ENCODE results near the gene TMED5. TPM values are rescaled to one million over a fixed set of nuclear protein-coding genes. Genes with fewer than 3 reads are reported as not detected.

The TMED5 gene
- total and polyA plus RNA-seq, 2 experiments from 2014 or later, result 25.0 to 45.2 TPM

DNA sequence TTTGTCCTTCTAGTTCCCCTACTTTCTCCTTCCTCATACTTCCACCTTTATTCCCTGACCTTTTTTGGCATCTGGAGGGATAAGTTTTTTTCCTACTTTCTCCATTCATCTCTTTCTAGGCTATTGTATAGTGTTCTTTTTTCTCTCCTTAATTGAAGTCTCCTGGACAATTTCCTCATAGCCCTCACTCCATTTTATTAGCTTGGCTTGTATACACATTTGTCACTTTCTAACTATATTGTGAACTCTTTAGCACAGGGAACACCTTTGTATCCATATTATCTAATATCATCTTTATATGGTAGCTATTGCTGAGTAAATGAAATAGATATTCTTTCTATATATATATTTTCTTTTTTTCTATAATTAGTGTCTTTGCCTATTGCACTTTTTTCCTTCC lies 47.6 kb downstream of the TMED5 start (continued):
- TF ChIP-seq, protein P1, sequence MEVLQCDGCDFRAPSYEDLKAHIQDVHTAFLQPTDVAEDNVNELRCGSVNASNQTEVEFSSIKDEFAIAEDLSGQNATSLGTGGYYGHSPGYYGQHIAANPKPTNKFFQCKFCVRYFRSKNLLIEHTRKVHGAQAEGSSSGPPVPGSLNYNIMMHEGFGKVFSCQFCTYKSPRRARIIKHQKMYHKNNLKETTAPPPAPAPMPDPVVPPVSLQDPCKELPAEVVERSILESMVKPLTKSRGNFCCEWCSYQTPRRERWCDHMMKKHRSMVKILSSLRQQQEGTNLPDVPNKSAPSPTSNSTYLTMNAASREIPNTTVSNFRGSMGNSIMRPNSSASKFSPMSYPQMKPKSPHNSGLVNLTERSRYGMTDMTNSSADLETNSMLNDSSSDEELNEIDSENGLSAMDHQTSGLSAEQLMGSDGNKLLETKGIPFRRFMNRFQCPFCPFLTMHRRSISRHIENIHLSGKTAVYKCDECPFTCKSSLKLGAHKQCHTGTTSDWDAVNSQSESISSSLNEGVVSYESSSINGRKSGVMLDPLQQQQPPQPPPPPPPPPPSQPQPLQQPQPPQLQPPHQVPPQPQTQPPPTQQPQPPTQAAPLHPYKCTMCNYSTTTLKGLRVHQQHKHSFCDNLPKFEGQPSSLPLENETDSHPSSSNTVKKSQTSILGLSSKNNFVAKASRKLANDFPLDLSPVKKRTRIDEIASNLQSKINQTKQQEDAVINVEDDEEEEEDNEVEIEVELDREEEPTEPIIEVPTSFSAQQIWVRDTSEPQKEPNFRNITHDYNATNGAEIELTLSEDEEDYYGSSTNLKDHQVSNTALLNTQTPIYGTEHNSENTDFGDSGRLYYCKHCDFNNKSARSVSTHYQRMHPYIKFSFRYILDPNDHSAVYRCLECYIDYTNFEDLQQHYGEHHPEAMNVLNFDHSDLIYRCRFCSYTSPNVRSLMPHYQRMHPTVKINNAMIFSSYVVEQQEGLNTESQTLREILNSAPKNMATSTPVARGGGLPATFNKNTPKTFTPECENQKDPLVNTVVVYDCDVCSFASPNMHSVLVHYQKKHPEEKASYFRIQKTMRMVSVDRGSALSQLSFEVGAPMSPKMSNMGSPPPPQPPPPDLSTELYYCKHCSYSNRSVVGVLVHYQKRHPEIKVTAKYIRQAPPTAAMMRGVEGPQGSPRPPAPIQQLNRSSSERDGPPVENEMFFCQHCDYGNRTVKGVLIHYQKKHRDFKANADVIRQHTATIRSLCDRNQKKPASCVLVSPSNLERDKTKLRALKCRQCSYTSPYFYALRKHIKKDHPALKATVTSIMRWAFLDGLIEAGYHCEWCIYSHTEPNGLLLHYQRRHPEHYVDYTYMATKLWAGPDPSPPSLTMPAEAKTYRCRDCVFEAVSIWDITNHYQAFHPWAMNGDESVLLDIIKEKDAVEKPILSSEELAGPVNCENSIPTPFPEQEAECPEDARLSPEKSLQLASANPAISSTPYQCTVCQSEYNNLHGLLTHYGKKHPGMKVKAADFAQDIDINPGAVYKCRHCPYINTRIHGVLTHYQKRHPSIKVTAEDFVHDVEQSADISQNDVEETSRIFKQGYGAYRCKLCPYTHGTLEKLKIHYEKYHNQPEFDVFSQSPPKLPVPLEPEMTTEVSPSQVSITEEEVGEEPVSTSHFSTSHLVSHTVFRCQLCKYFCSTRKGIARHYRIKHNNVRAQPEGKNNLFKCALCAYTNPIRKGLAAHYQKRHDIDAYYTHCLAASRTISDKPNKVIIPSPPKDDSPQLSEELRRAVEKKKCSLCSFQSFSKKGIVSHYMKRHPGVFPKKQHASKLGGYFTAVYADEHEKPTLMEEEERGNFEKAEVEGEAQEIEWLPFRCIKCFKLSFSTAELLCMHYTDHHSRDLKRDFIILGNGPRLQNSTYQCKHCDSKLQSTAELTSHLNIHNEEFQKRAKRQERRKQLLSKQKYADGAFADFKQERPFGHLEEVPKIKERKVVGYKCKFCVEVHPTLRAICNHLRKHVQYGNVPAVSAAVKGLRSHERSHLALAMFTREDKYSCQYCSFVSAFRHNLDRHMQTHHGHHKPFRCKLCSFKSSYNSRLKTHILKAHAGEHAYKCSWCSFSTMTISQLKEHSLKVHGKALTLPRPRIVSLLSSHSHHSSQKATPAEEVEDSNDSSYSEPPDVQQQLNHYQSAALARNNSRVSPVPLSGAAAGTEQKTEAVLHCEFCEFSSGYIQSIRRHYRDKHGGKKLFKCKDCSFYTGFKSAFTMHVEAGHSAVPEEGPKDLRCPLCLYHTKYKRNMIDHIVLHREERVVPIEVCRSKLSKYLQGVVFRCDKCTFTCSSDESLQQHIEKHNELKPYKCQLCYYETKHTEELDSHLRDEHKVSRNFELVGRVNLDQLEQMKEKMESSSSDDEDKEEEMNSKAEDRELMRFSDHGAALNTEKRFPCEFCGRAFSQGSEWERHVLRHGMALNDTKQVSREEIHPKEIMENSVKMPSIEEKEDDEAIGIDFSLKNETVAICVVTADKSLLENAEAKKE (CRISPR knock-in tag; IDR thresholded peaks at IDR 0.05), result no peak
- TF ChIP-seq STAT1 (IDR thresholded peaks at IDR 0.05; ENCODE audit: unreplicated experiment), result no peak

DNA sequence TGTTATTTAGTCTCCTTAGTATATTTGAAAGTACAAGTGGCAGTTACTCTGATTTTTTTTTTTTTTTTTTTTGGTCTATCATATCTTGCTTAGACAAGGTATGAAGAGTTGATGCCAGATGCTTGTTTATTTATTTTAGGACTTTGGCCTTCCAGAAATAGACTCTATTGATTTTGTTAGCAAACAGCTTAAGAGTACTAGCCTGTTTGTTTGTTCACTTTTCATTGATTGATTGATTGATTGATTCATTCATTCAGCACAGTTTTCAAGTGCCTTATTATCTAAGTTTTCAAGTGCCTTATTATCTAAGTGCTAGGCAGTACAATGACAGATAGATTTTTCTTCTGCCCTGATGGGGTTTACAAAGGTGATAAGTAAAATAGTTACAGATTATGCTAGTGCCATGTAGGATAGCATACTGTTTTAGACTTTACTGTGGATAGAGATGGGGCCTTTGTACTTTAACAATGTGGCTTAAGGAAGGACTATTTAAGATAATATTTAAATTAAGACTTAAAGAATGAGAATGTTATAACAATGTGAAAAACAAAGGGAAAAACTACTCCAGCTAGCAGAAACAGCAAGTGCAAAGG lies 50.6 kb downstream of the TMED5 start:
- Histone ChIP-seq H2AFZ (no peak overlapping the region), H3F3A (replicated peaks; ENCODE audit: low read depth) (no peaks in the 10 kb centered on the region), H3K79me2 (replicated peaks; ENCODE audit: insufficient read depth) (peaks cover 38% of the 10 kb centered on the region), H3K36me3 (ENCODE audit: insufficient read depth) (peaks cover 40% of the 10 kb centered on the region; the same call in 1 of the 2 replicates), H3K4me2 (no peak overlapping the region), H4K20me1 (replicated peaks; ENCODE audit: insufficient read depth) (peaks cover 10% of the 10 kb centered on the region; the same call in 1 of the 2 replicates), H3K27ac (ENCODE audit: low read depth) (no peak overlapping the region), H3K4me3 (no peak overlapping the region), H3K9me2 (ENCODE audit: insufficient read depth) (no peaks in the 10 kb centered on the region), H3K27me3 (ENCODE audit: insufficient read depth) (no peaks in the 10 kb centered on the region), H3K4me1 (ENCODE audit: insufficient read depth) (peaks cover 14% of the 10 kb centered on the region)
- DNase-seq (ENCODE audit: low spot score) (no peak), ATAC-seq (no peak)
- no peaks in the 10 kb centered on the region for H3K27me3 Mint-ChIP-seq (ENCODE audit: insufficient read depth, low read depth, poor library complexity)
- TF ChIP-seq ZNF331 (CRISPR knock-in tag; IDR thresholded peaks at IDR 0.05; ENCODE audit: low read depth) (no peak), REST (IDR thresholded peaks at IDR 0.05; ENCODE audit: unreplicated experiment) (no peak), ZNF114 (CRISPR knock-in tag; IDR thresholded peaks at IDR 0.05) (no peak), POLR2AphosphoS5 (IDR thresholded peaks at IDR 0.05; ENCODE audit: low read depth) (no peak), EZH2 (IDR thresholded peaks at IDR 0.05; ENCODE audit: low read depth, unreplicated experiment) (no peak), CREB1 (CRISPR knock-in tag; IDR thresholded peaks at IDR 0.05; ENCODE audit: low read depth) (no peak), STAT1 (IDR thresholded peaks at IDR 0.05; ENCODE audit: unreplicated experiment) (no peak), NANOG (IDR thresholded peaks at IDR 0.05; ENCODE audit: borderline replicate concordance) (no peak), EZH2phosphoT487 (IDR thresholded peaks at IDR 0.05; ENCODE audit: unreplicated experiment) (no peak), JUNB (IDR thresholded peaks at IDR 0.05; ENCODE audit: unreplicated experiment) (no peak)
- TF ChIP-seq, protein P2, sequence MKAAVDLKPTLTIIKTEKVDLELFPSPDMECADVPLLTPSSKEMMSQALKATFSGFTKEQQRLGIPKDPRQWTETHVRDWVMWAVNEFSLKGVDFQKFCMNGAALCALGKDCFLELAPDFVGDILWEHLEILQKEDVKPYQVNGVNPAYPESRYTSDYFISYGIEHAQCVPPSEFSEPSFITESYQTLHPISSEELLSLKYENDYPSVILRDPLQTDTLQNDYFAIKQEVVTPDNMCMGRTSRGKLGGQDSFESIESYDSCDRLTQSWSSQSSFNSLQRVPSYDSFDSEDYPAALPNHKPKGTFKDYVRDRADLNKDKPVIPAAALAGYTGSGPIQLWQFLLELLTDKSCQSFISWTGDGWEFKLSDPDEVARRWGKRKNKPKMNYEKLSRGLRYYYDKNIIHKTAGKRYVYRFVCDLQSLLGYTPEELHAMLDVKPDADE (IDR thresholded peaks at IDR 0.05), result no peak
- peaks cover 19% of the 10 kb centered on the region for H3K4me1 Mint-ChIP-seq
- peaks cover 20% of the 10 kb centered on the region for H3K36me3 Mint-ChIP-seq (ENCODE audit: low read depth)
- no peaks in the 10 kb centered on the region for H3K9me3 Mint-ChIP-seq
- H3K27ac Mint-ChIP-seq, result no peak overlapping the region; the same call in 1 of the 2 replicates
- H3K4me3 Mint-ChIP-seq, result no peak overlapping the region
